Cardiac muscle cell (in vitro differentiated cells and primary cell): ENCODE measurements around the gene HTRA1. TPM values are rescaled to one million over a fixed set of nuclear protein-coding genes. Genes with fewer than 3 reads are reported as not detected.

Experiments used
- DNase-seq, 2 donors: peaks; one replicate each; pipeline versions ENCODE4 v3.0.0 to v3.0.0-alpha.2; 2010 to 2017; ENCODE audit warnings: low read depth in 1 of 2, low spot score in 1 of 2
- H3K27ac ChIP-seq: fragments of 200-600 bp; sonication (generic); 2 replicates; pipeline ENCODE4 v1.5.1; 2016
- H3K27me3 ChIP-seq: fragments of 200-600 bp; sonication (generic); 2 replicates; pipeline ENCODE4 v1.6.0; 2016; ENCODE audit warnings: control low read depth
- H3K36me3 ChIP-seq: fragments of 200-600 bp; sonication (generic); 2 replicates; pipeline ENCODE4 v1.5.1; 2016; ENCODE audit warnings: control low read depth
- H3K4me1 ChIP-seq: fragments of 200-600 bp; sonication (generic); 2 replicates; pipeline ENCODE4 v1.8.1; 2017; ENCODE audit warnings: low read depth, mild to moderate bottlenecking, mixed run types
- H3K4me3 ChIP-seq: fragments of 200-600 bp; sonication (generic); 2 replicates; pipeline ENCODE4 v1.5.1; 2016; ENCODE audit warnings: mild to moderate bottlenecking
- H3K9me3 ChIP-seq: fragments of 200-600 bp; sonication (generic); 2 replicates; pipeline ENCODE4 v1.5.1; 2017; ENCODE audit warnings: low read depth, mild to moderate bottlenecking, control low read depth
- CTCF ChIP-seq: IDR thresholded peaks from 2 replicates; pipeline ENCODE4 v1.5.1; 2012; ENCODE audit warnings: low read depth, mild to moderate bottlenecking, low read length
- polyA plus RNA-seq: library from polyadenylated mRNA; unstranded; fragments of >200 nt; fragmentation: Nextera tagmentation; extraction: Ambion mirVana; gene quantifications from 2 replicates; pipeline ENCODE4 v1.2.1, GENCODE V29; 2016
- total RNA-seq: library from RNA; depleted of rRNA; stranded (reverse); fragments of >200 nt; gene quantifications from 2 replicates; pipeline ENCODE4 v1.2.3, GENCODE V29; 2016

The HTRA1 gene
- total and polyA plus RNA-seq, 2 experiments from 2014 or later = 154 to 226 TPM

- Histone ChIP-seq H3K9me3 (no peaks in the 10 kb centered on the region), H3K36me3 (no peaks in the 10 kb centered on the region), H3K4me3 (no peak overlapping the region), H3K27me3 (no peaks in the 10 kb centered on the region), H3K27ac (no peak overlapping the region), H3K4me1 (peaks cover 5% of the 10 kb centered on the region)
- no peak for TF ChIP-seq CTCF
- no peak for DNase-seq
These were observed 7.3 kb upstream of the HTRA1 start for GRCh38 chr10:122454071-122454470.

- TF ChIP-seq CTCF = no peak
- Histone ChIP-seq H3K9me3 (no peaks in the 10 kb centered on the region), H3K27ac (no peak within 1 kb of the TSS), H3K4me3 (no peak within 1 kb of the TSS), H3K36me3 (no peaks in the 10 kb centered on the region), H3K4me1 (peaks cover 5% of the 10 kb centered on the region), H3K27me3 (no peaks in the 10 kb centered on the region)
- no peak for DNase-seq
These were observed 6.7 kb upstream of the HTRA1 start, which contains the start of gene ARMS2 for GRCh38 chr10:122454603-122455080. TSS of gene ARMS2 (plus strand) at chr10:122454653. CDS start at chr10:122454728, 75 bp downstream.

GRCh38 chr10:122455376-122456079 lies 5.8 kb upstream of the HTRA1 start:
- Histone ChIP-seq H3K4me1 (peaks cover 5% of the 10 kb centered on the region), H3K36me3 (no peaks in the 10 kb centered on the region), H3K4me3 (no peak overlapping the region), H3K27me3 (no peaks in the 10 kb centered on the region), H3K27ac (no peak overlapping the region), H3K9me3 (no peaks in the 10 kb centered on the region)
- no peak for TF ChIP-seq CTCF
- no peak for DNase-seq

- Histone ChIP-seq H3K9me3 (no peaks in the 10 kb centered on the region), H3K4me1 (peaks cover 5% of the 10 kb centered on the region), H3K27ac (no peak overlapping the region), H3K36me3 (no peaks in the 10 kb centered on the region), H3K4me3 (no peak overlapping the region), H3K27me3 (no peaks in the 10 kb centered on the region)
- no peak for TF ChIP-seq CTCF
- no peak for DNase-seq
These were observed 3.4 kb upstream of the HTRA1 start for GRCh38 chr10:122457934-122458333.

GRCh38 chr10:122458693-122459092 lies 2.7 kb upstream of the HTRA1 start:
- Histone ChIP-seq H3K9me3 (no peaks in the 10 kb centered on the region), H3K27ac (no peak overlapping the region), H3K36me3 (no peaks in the 10 kb centered on the region), H3K4me1 (peaks cover 5% of the 10 kb centered on the region), H3K4me3 (no peak overlapping the region), H3K27me3 (no peaks in the 10 kb centered on the region)
- TF ChIP-seq CTCF = no peak
- peak in 1 of 2 donors; percentile 45 for DNase-seq
